Activated naive CD4-positive, alpha-beta T cell treated with anti-CD3 and anti-CD28 coated beads, Interleukin-2, amount 10 ng/mL, durations not matched to agents 7 days and 5 days (primary cell): Measurements from ENCODE around the gene SHC1.
"Not testable (repeated sequence)": the region's sequence is repeated elsewhere in the genome, so short reads cannot be mapped to it uniquely, and the experiment has no call there.

Experiments used
- CTCF ChIA-PET: fragments of 350-600 bp; sonication (Branson Sonifier 250); formaldehyde crosslinking; loops from one replicate; lab custom pipeline; 2021; ENCODE audit warnings: antibody characterized with exemption; lab: Charles Lee
- DNase-seq: peaks from one replicate; pipeline ENCODE4 v3.0.0-alpha.2; 2020
- H3K27ac Mint-ChIP-seq: one replicate; pipeline ENCODE4 v1.8.0; 2021; ENCODE audit warnings: mild to moderate bottlenecking, moderate library complexity, mixed read lengths
- H3K27me3 Mint-ChIP-seq: one replicate; pipeline ENCODE4 v1.8.0; 2021; ENCODE audit warnings: mild to moderate bottlenecking, mixed read lengths
- H3K36me3 Mint-ChIP-seq: one replicate; pipeline ENCODE4 v1.8.0; 2021; ENCODE audit warnings: mixed read lengths
- H3K4me1 Mint-ChIP-seq: one replicate; pipeline ENCODE4 v1.8.0; 2021; ENCODE audit warnings: mixed read lengths
- H3K4me3 Mint-ChIP-seq: one replicate; pipeline ENCODE4 v1.8.0; 2021; ENCODE audit warnings: mild to moderate bottlenecking, moderate library complexity, mixed read lengths
- H3K9me3 Mint-ChIP-seq: one replicate; pipeline ENCODE4 v1.8.0; 2021; ENCODE audit warnings: mixed read lengths

The SHC1 gene

DNA sequence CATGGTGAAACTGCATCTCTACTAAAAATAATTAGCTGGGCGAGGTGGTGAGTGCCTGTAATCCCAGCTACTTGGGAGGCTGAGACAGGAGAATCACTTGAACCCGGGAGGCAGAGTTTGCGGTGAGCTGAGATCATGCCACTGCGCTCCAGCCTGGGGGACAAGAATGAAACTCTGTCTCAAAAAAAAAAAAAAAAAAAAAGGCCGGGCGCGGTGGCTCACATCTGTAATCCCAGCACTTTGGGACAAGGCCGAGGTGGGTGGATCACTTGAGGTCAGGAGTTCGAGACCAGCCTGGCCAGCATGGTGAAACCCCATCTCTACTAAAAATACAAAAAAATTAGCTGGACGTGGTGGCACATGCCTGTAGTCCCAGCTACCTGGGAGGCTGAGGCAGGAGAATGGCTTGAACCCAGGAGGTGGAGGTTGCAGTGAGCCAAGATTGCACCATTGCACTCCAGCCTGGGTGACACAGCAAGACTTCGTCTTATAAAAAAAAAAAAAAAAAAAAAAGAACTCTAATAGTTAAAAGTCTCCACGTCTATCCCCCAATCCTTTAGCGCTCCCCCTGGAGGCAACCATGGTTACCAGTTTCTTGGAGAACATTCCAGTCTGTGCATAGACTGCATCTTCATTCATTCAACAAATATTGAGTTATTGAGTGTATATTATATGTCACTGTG lies 24.9 kb upstream of the SHC1 start:
- not testable (repeated sequence) for H3K9me3 Mint-ChIP-seq
- peaks cover 38% of the 10 kb centered on the region for H3K4me1 Mint-ChIP-seq

DNA sequence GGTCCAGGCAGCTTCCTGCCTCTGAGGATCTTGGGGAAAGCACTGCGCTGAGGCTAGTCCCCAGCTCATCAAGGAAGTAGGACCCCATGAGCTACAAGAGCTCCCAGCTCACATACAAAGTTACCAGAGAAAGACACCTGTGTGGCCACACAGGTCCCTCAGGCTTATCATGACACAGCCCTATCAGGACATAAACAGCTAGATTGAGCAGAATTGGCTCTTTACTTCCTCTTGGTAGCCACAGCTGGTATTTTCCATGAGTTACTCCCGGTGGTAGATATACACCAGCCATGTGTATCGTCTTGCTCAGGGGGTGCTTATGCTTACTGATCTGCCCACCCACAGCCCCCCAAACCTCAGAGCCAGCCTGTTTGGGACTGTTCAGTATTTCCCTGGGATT lies 24.0 kb upstream of the SHC1 start:
- Mint-ChIP-seq H3K4me1 (peaks cover 32% of the 10 kb centered on the region), H3K27ac (no peak overlapping the region), H3K27me3 (peaks cover 4% of the 10 kb centered on the region), H3K4me3 (no peak overlapping the region), H3K36me3 (peaks cover 2% of the 10 kb centered on the region), H3K9me3 (no peaks in the 10 kb centered on the region)
- CTCF ChIA-PET, result interaction anchor here (0.6 to 8.8 kb wide), 10 partner anchors 10 to 212 kb away, joined by 3 to 72 read pairs (median 4); partner anchors contain the start of genes FLAD1, PBXIP1 and PYGO2
- no peak for DNase-seq

More for the DNA sequence above, 24.9 kb upstream of the SHC1 start:
- CTCF ChIA-PET, result interaction anchor here (1.0 to 8.8 kb wide), 9 partner anchors 11 to 117 kb away, joined by 3 to 72 read pairs (median 5); partner anchors contain the start of genes FLAD1 and PYGO2
- peak; percentile 46 for DNase-seq
- not testable (repeated sequence) for H3K27me3 Mint-ChIP-seq, H3K27ac Mint-ChIP-seq, H3K4me3 Mint-ChIP-seq, H3K36me3 Mint-ChIP-seq

DNA sequence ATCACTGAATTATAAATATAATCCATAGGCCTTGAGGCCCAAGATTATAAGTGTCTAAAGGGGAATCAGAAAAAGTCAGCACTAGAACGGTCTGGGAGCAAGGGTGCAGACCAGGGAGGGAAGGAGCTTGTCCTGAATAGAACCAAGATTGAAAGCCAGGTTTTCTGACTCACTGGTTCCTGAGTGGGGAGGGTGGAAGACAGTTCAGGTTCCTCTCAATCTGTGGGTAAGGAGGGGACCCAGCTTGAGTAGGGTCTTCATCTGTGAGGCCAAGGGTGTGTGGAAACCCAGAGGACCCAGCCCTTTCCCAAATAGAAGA lies 23.7 kb upstream of the SHC1 start:
- H3K9me3 Mint-ChIP-seq, result no peaks in the 10 kb centered on the region
- H3K4me3 Mint-ChIP-seq, result no peak overlapping the region
- H3K4me1 Mint-ChIP-seq, result peaks cover 30% of the 10 kb centered on the region
- CTCF ChIA-PET, result interaction anchor here (0.6 to 8.8 kb wide), 10 partner anchors 10 to 213 kb away, joined by 3 to 72 read pairs (median 3); partner anchors contain the start of genes FLAD1 and PBXIP1
- H3K27me3 Mint-ChIP-seq, result peaks cover 4% of the 10 kb centered on the region
- no peak overlapping the region for H3K27ac Mint-ChIP-seq
- peaks cover 4% of the 10 kb centered on the region for H3K36me3 Mint-ChIP-seq
- DNase-seq, result no peak

DNA sequence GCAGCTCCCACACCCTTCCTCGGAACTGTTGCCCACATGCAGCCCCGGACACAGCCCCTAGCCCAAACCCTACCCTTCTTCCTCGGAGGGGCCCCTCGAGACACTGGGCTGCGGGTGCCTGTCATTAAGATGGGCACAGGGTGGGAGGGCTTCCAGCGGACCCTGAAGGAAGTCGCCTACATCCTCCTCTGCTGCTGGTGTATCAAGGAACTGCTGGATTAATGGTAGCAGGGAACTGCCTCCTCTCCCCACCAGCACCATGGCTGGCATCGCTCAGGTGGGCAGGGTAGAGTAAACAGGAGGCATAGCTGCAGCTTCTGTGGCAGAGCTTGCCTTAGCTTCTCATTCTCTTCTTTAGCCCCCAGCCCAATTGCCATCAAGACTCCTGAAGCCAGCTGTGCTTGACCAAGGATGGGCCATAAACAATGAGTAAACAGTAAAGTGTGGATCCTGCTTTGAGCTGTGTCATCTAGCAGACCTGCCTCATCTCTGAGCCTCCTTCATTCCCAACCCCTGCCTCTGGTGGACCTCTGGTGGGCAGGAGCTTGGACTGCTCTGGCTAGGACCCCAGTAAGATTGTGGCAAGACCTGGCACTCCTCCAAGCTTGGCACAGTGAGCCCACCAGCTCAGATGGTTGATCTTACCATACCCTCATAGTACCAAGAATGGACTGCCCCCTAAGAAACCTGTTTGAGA lies 23.2 kb upstream of the SHC1 start, which contains the start of gene LENEP:
Gene LENEP (plus strand): TSS at position 15 of the 697 bp plus-strand sequence. CDS start 22 bp downstream, at position 37.
- peaks cover 8% of the 10 kb centered on the region for H3K36me3 Mint-ChIP-seq
- H3K27ac Mint-ChIP-seq, result no peak within 1 kb of the TSS
- no peaks in the 10 kb centered on the region for H3K27me3 Mint-ChIP-seq
- H3K4me3 Mint-ChIP-seq, result no peak within 1 kb of the TSS
- no peaks in the 10 kb centered on the region for H3K9me3 Mint-ChIP-seq
- peaks cover 28% of the 10 kb centered on the region for H3K4me1 Mint-ChIP-seq
- no peak for DNase-seq
- CTCF ChIA-PET, result interaction anchor here (0.6 to 8.8 kb wide), 10 partner anchors 10 to 213 kb away, joined by 3 to 72 read pairs (median 4); partner anchors contain the start of genes FLAD1 and PBXIP1

DNA sequence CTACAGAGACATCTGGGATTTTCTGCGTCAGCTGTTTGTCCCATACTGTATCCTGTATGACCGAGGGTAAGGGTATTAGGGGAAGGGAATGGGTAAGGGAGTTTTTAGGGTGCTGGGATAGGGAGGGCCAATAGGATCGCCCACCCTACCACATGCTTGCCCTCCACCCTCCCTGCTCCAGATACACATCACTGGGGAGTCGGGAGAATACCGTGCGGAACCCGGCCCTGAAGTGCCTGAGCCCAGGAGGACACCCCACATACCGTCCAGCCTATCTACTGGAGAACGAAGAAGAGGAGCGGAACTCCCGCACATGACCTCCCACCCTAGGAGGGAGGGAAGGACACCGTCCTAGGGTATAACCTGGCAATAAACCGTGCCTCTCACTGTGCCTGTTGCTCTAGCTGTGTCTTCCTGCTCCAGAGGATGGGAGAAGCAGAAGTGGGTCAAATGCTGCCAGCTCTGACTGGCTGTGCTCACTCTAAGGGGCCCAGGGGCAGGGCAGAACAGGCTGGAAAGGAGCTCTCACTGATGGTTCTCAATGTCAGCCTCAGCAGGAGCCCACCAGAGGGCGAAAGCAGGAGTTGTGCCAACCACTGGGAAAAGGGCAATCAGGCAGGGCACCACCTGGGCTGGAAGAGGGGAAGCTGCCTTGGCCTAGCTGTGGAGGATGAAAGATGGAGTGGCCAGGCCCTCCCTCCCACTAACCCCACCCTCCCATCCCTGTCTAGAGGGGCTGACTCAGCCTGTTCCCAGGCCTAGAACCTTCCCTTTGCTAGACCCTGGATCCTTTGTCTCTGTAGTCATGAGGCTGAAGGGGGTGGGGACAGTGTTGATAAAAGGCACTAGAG lies 22.4 kb upstream of the SHC1 start:
- DNase-seq, result no peak
- Mint-ChIP-seq H3K4me3 (no peak overlapping the region), H3K27ac (no peak overlapping the region), H3K4me1 (peaks cover 27% of the 10 kb centered on the region), H3K27me3 (no peaks in the 10 kb centered on the region), H3K9me3 (no peaks in the 10 kb centered on the region), H3K36me3 (peaks cover 14% of the 10 kb centered on the region)
- CTCF ChIA-PET, result interaction anchor here (1.1 to 8.8 kb wide), 5 partner anchors 9 to 214 kb away, joined by 3 to 72 read pairs (median 6); partner anchors contain the start of gene FLAD1

DNA sequence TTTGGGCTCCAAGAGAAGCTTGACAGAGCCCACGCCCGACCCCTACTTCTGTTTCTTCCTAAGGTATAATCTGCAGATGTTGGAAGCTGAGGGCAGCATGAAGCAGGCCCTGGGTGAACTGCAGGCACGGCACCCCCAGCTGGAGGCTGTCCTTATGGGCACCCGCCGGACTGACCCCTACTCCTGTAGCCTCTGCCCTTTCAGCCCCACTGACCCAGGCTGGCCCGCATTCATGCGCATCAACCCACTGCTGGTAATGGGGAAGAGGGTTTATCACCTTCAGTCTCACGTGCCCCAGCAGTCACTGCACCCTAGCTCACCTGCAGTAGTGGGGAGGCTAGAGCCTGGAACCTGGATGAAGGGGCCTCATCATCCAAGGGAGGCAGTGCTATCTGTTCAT lies 19.7 kb upstream of the SHC1 start:
- Mint-ChIP-seq H3K27me3 (no peaks in the 10 kb centered on the region), H3K4me1 (peaks cover 15% of the 10 kb centered on the region), H3K4me3 (no peak overlapping the region), H3K36me3 (peaks cover 15% of the 10 kb centered on the region), H3K27ac (no peak overlapping the region), H3K9me3 (no peaks in the 10 kb centered on the region)
- no peak for DNase-seq
- CTCF ChIA-PET, result interaction anchor here (1.0 to 1.4 kb wide), 2 partner anchors 27 to 83 kb away, joined by 3 to 4 read pairs; no protein-coding TSS in a partner anchor

DNA sequence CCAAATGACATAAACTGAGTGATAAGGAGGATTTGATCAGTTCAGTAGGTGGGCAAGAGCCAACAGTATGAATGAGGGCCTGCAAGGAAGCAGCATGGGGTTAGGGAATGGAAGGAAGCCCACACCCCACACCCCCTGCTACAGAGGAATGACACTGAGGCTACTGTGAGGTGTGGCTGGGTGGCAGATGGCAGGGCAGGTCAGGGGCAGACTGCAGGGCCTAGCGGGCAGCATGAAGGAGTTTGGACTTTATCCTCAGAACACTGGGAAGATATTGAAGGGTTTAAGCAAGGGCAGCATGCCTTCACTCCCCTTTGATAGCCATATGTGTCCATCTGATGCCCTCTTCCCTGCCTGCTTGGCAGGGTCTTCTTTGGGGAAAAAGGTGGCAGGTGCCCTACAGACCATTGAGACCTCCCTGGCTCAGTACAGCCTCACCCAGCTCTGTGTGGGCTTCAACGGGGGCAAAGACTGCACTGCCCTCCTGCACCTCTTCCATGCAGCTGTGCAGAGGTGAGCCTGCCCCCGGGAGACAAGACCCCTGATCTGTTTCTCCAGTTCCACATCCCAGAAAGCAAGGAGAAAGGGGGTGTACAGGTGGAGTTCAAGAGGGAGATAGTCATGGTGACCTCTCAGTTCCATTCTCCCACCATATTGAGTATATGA lies 18.8 kb upstream of the SHC1 start:
- H3K9me3 Mint-ChIP-seq, result no peaks in the 10 kb centered on the region
- H3K27me3 Mint-ChIP-seq, result no peaks in the 10 kb centered on the region
- no peak for DNase-seq
- H3K36me3 Mint-ChIP-seq, result peaks cover 15% of the 10 kb centered on the region
- CTCF ChIA-PET, result interaction anchor here (1.4 to 2.5 kb wide), 2 partner anchors 11 to 28 kb away, joined by 4 to 15 read pairs; no protein-coding TSS in a partner anchor
- peaks cover 18% of the 10 kb centered on the region for H3K4me1 Mint-ChIP-seq
- no peak overlapping the region for H3K27ac Mint-ChIP-seq
- H3K4me3 Mint-ChIP-seq, result no peak overlapping the region

DNA sequence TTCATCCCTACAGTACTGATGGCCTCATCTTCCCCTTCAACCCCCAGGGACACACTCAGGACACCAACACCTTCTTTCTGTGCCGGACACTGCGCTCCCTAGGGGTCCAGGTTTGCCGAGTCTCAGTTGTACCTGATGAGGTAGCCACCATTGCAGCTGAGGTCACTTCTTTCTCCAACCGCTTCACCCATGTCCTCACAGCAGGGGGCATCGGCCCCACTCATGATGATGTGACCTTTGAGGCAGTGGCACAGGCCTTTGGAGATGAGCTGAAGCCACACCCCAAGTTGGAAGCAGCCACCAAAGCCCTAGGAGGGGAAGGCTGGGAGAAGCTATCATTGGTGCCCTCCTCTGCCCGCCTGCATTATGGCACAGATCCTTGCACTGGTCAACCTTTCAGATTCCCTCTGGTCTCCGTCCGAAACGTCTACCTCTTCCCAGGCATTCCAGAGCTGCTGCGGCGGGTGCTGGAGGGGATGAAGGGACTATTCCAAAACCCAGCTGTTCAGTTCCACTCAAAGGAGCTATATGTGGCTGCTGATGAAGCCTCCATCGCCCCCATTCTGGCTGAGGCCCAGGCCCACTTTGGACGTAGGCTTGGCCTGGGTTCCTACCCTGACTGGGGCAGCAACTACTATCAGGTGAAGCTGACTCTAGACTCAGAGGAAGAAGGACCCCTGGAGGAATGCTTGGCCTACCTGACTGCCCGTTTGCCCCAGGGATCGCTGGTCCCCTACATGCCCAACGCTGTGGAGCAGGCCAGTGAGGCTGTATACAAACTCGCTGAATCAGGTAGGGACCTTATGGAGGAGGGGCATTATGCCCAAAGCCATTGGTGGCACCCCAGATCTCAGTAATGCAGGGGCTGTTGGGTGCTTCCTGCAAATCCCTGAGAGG lies 17.8 kb upstream of the SHC1 start:
- no peaks in the 10 kb centered on the region for H3K9me3 Mint-ChIP-seq
- CTCF ChIA-PET, result interaction anchor here (1.4 to 2.5 kb wide), 5 partner anchors 12 to 72 kb away, joined by 4 to 15 read pairs (median 7); partner anchors contain the start of gene ADAM15
- H3K36me3 Mint-ChIP-seq, result peaks cover 15% of the 10 kb centered on the region
- peaks cover 23% of the 10 kb centered on the region for H3K4me1 Mint-ChIP-seq
- no peak overlapping the region for H3K4me3 Mint-ChIP-seq
- peak; percentile 44 for DNase-seq
- no peaks in the 10 kb centered on the region for H3K27me3 Mint-ChIP-seq
- H3K27ac Mint-ChIP-seq, result peak overlapping the region; percentile 45

DNA sequence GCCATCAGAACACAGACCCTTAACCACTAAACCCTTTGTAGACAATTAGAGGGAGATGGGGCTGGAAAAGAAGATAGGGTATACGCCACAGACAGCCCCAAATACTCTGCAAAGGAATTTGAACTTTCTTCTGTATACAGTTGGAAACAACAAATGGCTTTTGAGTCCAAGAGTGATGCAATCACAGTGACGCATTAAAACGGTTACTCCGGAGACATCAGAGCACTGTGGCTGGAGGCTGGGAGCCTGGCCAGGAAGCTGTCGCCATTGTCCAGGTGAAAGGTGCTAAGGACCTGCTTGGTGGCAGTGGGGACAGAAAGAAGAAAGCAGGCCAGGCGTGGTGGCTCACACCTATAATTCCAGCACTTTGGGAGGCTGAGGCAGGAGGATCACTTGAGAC lies 16.8 kb upstream of the SHC1 start:
- CTCF ChIA-PET, result interaction anchor here (1.4 to 2.5 kb wide), 6 partner anchors 13 to 73 kb away, joined by 3 to 15 read pairs (median 6); partner anchors contain the start of gene ADAM15
- no peaks in the 10 kb centered on the region for H3K9me3 Mint-ChIP-seq
- H3K36me3 Mint-ChIP-seq, result peaks cover 16% of the 10 kb centered on the region
- peak overlapping the region; percentile 28 for H3K27ac Mint-ChIP-seq
- no peaks in the 10 kb centered on the region for H3K27me3 Mint-ChIP-seq
- no peak overlapping the region for H3K4me3 Mint-ChIP-seq
- peaks cover 23% of the 10 kb centered on the region for H3K4me1 Mint-ChIP-seq
- no peak for DNase-seq

DNA sequence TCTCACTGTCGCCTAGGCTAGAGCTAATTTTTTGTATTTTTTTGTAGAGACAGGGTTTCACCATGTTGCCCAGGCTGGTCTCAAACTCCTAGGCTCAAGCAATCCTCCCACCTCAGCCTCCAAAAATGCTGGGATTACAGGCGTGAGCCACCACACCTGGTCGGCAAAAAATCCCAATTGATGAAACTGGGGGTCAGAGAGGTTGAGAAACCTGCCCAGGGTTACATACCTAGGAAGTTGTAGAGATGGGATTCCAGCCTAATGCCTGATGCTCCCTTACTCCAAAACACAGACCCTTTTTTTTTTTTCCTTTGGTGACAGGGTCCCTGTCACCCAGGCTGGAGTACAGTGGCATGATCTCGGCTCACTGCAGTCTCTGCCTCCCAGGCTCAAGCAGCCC lies 16.2 kb upstream of the SHC1 start:
- H3K4me3 Mint-ChIP-seq, H3K27me3 Mint-ChIP-seq, H3K9me3 Mint-ChIP-seq, H3K27ac Mint-ChIP-seq, DNase-seq: not testable (repeated sequence)
- Mint-ChIP-seq H3K4me1 (peaks cover 25% of the 10 kb centered on the region), H3K36me3 (peaks cover 17% of the 10 kb centered on the region)
- CTCF ChIA-PET, result interaction anchor here (1.4 to 2.5 kb wide), 3 partner anchors 13 to 30 kb away, joined by 3 to 15 read pairs (median 14); no protein-coding TSS in a partner anchor

DNA sequence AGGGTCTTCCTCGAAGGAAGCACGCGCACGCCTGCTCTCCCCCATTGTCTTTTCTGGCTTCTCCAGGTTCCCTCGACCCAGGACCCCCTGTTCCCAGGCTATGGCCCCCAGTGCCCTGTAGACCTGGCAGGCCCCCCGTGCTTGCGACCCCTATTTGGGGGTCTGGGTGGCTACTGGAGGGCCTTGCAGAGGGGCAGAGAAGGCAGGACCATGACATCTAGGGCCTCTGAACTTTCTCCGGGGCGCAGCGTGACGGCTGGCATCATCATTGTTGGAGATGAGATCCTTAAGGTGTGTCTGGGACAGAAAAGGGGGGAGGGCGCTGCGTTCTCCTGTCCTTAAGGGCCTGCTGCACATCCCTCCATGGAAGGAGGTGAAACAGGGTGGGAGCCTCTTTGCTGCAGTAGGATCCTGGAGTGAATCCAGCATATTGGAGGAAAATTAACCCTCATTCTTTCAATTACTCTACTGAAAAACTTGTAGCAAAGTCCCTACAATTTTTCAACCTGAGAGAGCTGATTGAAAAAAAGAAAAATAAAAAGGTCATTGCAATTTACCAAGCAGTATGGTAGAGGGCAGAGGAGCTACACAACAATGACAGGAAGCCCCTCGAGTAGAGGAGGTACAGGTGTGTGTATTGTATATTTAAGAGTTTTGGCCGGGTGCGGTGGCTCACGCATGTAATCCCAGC lies 13.4 kb upstream of the SHC1 start:
- CTCF ChIA-PET, result interaction anchor here (0.8 to 4.7 kb wide), 5 partner anchors 12 to 80 kb away, joined by 3 to 72 read pairs (median 5); partner anchors contain the start of genes EFNA4, LENEP and PYGO2
- Mint-ChIP-seq H3K4me3 (no peak overlapping the region), H3K36me3 (peaks cover 24% of the 10 kb centered on the region), H3K27ac (no peak overlapping the region), H3K4me1 (peaks cover 33% of the 10 kb centered on the region), H3K9me3 (no peaks in the 10 kb centered on the region), H3K27me3 (no peaks in the 10 kb centered on the region)
- DNase-seq, result no peak
